ENCODE data around the gene SERGEF.

DNA sequence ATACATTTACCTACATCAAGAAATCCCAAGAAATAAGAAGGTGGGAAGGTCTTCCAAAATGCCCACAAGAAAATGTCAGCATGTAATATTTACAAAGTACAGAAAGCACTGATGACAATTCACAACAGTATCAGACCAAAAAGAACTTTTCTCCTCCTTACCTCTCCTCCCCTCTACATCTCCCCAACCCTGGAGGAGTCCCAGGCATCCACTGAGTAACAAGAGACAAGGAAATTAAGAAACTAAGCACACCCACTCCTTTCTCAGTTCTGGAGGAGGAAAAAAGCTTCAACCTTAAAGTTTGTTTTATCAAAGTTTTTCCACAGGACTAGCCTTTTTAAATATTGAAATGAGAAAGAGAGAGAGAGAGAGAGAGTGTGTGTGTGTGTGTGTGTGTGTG lies 2.0 kb upstream of the SERGEF start:
- no peak for TF ChIP-seq CTCF (IDR thresholded peaks at IDR 0.05)
- TF ChIP-seq POLR2A (IDR thresholded peaks at IDR 0.05): no peak

Measured in heart left ventricle (tissue), 13 donors.